ENCODE results near the gene OPN3.

Gene OPN3

GRCh38 chr1:241555526-241555925, 84.6 kb downstream of the OPN3 start:
- in situ Hi-C loops (cut with MboI; ENCODE audit: low sequenced_read_pairs, unreplicated experiment) = no loop called here

GRCh38 chr1:241553886-241554592, 86.1 kb downstream of the OPN3 start:
- DNase-seq (ENCODE audit: low spot score) = no peak
- no peak for TF ChIP-seq CTCF (IDR thresholded peaks at IDR 0.05; ENCODE audit: borderline replicate concordance, control extremely low read depth, extremely low read depth, insufficient read depth, missing control alignments)
- in situ Hi-C loops (cut with MboI; ENCODE audit: low sequenced_read_pairs, unreplicated experiment) = no loop called here

More at GRCh38 chr1:241555526-241555925, 84.6 kb downstream of the OPN3 start:
- no peak for DNase-seq (ENCODE audit: low spot score)
- TF ChIP-seq CTCF (IDR thresholded peaks at IDR 0.05; ENCODE audit: borderline replicate concordance, control extremely low read depth, extremely low read depth, insufficient read depth, missing control alignments) = no peak

- in situ Hi-C loops (cut with MboI; ENCODE audit: low sequenced_read_pairs, unreplicated experiment) = no loop called here
- peak; percentile 47 for DNase-seq (ENCODE audit: low spot score)
- no peak for TF ChIP-seq CTCF (IDR thresholded peaks at IDR 0.05; ENCODE audit: borderline replicate concordance, control extremely low read depth, extremely low read depth, insufficient read depth, missing control alignments)
Measured at GRCh38 chr1:241551759-241552638, 88.2 kb downstream of the OPN3 start.

GRCh38 chr1:241550318-241550717, 89.9 kb downstream of the OPN3 start:
- no peak for TF ChIP-seq CTCF (IDR thresholded peaks at IDR 0.05; ENCODE audit: borderline replicate concordance, control extremely low read depth, extremely low read depth, insufficient read depth, missing control alignments)
- DNase-seq (ENCODE audit: low spot score) = no peak
- in situ Hi-C loops (cut with MboI; ENCODE audit: low sequenced_read_pairs, unreplicated experiment) = no loop called here

- in situ Hi-C loops (cut with MboI; ENCODE audit: low sequenced_read_pairs, unreplicated experiment) = no loop called here
- DNase-seq (ENCODE audit: low spot score) = no peak
- no peak for TF ChIP-seq CTCF (IDR thresholded peaks at IDR 0.05; ENCODE audit: borderline replicate concordance, control extremely low read depth, extremely low read depth, insufficient read depth, missing control alignments)
Measured at GRCh38 chr1:241548008-241548407, 92.2 kb downstream of the OPN3 start.
